NCI-H128 (cell line): Measurements from ENCODE around the gene ATRNL1.

ENCODE experiments used
- DNase-seq: peaks from one replicate; lab custom pipeline; 2025; ENCODE audit not compliant: unreplicated experiment; lab: John Stamatoyannopoulos, UW

Gene ATRNL1

DNA sequence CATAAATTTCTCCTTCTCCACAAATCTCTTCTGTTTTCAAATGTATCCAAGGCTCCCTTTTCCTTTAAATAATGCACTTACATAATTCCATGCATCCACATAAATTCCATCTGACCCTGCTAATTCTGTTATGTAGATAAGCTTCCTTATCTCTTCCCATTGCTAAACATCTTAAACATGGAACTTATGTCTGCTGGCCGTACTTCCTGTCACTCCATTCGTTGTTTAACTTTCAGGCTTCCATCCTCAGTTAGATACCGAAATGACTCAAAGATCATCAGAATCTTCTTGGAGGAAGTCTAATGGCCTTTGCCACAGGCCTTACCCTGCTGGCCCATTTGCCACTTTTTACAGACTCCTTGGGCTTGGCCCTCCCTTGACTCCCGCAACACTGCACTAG is 848.9 kb downstream of the ATRNL1 start:
- DNase-seq: no peak

DNA sequence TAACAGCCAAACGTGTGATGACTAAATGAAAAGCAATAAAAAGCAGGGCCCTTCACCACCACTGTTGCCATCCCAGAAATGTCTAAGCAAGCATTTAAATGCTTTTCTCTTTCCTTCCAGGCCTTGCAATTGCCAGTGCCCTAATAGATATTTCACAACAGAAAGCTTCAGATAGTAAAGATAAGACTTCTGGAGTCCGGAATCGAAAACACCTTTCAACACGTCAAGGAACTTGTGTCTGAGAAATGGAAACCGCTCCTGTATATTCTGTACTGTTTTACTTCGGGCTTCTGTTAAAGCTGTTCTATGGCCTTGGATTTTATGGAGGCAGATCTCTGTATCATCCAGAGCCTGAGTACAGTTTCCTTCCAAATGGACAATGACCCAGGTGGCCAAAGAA is 851.4 kb downstream of the ATRNL1 start:
- DNase-seq: no peak

DNA sequence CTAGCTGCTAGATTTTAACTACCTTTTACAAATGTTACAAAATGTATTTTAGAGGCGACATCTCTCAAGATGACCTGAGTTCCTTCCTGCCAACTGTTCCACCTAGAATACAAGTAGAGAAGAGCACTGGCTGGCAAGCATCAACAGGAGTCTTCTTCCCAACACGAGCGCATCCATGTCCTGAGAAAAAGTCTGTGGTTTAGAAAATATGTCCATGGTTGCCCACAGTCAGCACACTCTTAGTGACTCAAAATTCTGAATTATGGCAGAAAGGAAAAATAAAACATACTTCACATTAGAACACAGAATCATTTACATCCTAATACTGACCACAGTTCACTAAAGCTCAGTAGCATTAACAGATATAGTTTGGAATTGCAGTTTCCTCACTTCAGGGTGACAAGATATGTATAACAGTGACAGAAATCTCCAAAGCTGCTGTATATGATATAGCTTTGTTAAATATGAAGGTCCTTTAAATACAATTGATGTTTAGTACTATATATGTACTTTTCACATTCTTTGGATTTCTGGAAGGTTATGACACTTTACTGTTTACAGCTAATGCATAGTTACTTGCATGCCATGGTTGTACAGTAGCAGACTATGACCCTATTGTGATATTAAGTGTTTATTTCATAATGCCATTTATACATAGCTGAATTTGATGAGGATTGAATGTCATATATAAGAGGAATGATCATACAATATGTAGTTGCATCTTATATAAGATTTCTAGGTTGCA is 852.7 kb downstream of the ATRNL1 start:
- no peak for DNase-seq

DNA sequence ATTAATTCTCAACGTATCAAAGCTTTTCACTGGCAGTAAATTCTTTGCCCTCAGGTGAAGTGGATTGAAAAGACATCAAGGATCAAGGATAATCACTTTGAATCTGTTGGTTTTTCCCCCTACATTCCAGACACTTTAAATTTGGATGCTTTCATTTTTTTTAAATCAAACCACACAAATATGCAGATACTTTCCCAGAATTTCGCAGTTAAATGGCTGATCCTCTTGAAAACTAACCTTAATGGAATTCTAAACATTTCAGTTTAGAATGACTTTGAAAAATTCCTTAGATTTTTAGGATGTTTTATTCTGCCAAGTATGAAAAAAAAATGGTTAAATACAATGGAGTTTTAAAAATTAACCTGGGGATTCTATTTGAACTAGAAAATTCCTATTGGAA is 853.9 kb downstream of the ATRNL1 start:
- no peak for DNase-seq

DNA sequence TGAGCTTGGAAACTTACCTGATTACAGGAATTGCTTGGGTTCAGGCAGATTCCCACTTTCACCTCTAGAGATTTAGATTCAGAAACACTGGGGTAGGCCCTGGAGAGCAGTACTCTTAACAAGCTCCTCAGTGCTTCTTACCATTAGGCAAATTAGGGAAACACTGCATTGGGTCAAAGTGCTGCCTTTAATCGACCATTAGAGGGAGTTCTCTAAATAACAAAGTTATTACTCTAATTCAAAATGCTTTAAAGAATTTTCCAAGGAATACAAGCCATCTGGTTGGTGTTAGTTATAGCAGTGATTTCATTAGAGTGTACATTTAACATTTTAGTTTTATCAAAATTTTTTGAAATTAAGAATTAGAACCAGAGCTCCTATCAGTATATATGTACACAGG is 855.3 kb downstream of the ATRNL1 start:
- no peak for DNase-seq

DNA sequence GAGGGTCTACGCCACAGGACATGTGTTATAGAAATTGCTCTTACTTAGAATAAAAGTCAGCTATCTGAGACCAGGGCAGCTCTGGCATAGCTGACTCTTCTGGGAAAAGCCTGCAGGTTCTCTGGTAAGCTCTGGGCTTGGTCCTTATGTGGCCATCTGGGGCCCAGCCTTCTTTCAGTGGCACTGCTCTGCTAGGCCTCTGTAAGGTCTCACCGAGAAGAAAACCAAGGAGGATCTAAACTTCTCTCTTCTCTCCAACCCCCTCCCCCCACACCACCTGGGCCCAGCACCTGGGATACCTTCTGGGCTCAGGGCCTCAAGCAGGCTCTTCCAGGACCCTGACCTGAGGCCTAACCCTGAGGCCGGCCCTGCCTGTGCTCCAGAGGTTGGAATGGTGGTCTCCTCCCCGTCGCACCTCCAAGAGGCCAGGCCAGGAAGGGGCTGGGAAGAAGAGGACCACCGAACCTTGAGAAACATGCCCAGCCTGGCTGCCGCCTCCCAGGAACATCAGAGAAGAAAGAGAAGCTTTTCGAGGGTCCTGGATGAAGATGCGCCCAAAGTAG is 856.2 kb downstream of the ATRNL1 start:
- DNase-seq: no peak

DNA sequence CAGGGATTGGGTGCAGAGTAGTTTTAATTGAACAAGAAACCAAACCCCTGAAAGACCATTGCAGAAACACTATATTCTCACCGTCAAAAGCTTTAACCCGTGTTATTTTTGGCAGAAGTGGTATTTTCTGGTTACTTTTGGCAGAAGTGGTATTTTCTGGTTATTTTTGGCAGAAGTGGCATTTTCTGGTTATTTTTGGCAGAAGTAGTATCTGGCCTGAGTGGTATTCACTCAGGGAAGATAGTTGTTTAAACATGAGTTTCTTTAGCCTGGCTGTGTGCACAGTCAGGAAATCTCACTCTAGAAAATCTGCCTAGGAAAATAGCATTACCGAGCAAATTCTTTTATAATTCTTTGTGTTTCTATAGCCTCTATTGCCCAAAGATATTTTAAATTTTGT is 857.2 kb downstream of the ATRNL1 start:
- DNase-seq: no peak

DNA sequence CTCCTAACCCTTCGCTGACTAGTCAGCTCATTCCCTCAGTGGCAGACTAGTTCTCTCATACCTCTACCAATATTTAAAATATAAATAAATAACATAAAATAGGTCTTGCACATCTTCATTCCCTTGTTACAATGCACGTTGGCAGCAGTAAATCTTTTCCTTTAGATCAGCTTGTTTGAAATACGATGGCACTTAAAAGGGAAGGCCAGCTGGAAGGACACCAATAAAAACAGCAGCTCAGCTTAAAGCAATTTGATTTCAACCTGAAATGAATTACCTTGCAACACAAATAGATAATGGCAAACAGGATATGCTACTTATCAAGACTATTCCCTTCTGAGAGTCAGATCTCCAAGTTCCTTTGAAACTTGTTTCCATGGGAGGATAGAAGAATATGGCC is 858.1 kb downstream of the ATRNL1 start:
- DNase-seq: no peak

DNA sequence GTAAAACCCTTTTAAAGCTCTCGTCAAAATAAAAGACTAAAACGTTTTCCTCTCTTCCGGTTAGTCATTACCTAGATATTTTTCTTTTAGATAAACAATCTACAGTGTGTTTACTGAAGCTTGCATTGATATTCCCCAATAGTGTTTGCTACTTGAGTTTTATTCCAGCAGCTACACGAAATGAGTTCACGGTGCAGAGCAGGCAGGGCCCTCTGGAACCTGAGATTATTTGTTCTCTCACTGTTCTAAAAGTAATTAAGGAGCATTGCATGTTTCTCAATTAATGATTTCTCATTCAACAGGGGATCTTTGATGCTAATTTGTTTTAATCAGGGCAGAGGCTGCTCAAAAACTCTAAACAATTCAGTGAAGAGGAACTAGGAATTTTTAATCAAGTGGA is 860.1 kb downstream of the ATRNL1 start:
- no peak for DNase-seq

DNA sequence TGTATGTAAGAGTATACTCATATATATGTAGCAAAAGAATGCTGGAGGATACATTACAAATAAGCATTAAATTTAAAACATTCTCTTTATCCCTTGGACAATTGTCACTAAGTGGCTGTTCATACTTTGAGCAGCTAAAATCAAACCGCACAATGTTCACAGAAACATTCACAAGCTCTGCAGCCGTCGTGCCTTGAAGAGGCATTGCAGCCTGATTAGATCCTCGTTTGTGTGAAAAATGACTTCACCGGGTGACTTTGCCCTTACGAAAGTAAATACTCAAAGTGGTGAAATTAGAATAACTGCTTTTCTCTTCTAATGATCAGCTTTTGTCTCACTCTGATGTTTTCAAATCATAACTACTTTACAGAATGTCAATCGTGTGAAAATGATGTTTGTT is 860.8 kb downstream of the ATRNL1 start:
- DNase-seq: no peak

DNA sequence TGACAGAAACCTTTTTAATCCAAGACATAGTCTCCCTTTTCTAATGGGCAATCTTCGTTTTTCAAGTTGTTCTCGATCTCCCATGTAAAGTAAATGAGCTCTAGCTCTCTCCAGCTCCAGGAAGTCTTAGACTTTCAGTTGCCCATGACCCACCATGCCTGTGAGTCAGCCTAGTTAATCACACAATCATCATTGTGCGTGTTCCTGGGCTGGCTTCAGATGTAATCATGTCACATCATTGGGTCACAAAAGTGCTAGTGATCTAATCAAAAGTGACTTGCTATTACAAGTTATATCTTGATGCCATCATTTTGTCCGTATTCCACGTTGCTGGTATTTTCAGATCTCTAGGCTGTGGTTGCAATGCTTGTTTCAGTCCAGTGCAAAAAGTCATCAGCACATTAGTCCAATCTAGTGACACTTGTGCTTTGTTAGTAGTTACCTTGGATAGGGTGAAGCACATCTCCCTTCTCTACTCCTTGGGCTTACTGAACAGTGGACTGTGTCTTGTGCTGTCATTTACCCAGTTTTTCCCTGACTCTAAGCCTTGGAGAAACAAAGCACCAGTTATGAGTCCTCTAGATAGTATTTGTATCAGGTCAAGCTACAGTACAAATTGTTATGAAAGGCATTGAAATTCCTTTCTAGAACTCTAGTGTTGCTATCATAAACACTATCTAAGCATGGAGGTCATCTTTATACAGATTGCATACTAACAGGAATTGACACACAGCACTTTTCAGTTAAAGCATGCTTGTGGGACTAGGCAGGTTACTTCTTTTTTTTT is 863.3 kb downstream of the ATRNL1 start:
- no peak for DNase-seq

DNA sequence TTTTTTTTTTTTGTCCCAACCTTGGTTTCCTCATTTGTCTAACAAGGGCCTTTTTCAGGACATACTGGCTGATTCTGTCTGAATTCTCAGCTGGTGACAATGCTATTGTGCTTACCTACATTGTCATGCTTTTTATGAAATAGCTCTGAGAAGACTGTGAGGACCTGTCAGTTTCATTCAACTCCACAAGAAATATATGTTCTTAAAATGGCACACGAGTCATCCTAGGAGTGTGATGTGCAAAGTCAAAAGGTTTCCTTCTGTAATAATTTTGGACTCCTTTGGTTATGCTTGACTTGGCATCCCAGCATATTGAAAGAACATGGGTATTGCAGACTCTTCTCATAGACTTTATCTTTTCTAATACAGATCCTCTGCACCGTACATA is 863.8 kb downstream of the ATRNL1 start:
- DNase-seq: no peak

DNA sequence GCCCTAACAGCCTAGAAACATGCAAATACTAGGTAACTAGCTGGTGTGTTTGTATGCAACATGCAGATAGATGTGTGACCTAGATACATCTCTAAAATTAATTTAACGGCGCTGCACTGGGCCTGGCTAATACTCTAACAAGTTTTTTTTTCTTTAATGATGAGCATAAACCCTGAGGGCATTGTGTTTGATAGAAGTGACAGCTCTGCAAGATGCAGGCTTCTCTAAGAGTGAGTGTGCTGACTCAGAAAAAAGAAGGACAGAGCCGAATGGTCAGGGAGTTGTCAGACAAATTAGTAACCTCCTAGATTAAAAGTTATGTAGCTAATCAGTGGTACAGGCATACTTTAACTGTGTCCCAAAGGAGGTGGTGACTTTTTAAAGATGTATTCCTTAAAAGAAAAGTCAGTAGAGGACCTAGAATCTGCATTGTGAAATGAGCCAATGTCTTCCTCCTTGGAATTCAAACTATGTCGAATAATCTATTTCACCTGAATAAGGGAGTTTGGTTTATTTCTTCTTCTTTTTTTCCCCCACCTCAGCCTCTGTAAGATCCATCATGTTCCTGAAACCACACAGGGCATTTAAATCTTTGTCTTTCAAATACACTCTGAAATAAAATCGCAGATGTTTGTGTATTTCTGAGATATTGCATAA is 864.7 kb downstream of the ATRNL1 start:
- no peak for DNase-seq

DNA sequence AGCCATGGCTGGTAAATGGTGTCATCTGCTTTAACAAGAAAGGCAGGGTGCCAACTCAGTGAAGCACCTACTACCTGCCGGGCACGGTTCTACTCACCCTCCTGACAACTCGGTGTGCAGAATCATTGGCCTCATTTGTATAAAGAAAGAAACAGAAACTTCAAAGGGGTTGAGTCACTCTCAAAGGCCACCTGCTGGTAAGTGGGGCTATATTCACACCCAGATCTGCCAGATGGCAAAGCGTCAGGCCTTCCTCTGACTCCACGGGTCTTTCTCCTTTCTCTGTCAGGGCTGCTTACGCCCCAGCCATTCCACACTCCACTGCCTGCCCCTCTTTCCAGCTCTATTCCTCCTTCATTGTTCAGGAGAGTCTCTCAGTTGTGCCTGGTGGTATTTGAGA is 870.7 kb downstream of the ATRNL1 start:
- no peak for DNase-seq

DNA sequence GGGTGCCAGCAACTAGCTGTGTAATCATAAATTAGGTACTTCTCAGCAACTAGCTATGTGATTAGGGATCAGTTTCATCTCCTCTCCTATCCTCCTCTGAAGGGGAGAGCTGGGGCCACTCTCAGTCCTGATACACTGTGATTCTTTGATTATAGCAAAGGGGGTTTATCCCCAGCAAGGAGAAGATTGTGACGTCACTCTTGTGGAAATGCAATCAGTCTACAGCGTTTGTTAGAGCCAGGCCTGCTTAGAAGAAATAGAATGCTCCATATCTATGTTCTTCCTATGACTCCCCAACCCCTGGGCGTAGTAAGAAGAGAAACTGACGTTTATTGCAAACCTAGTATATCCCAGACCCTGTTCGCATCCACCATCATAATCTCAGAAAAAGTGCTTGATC is 871.7 kb downstream of the ATRNL1 start:
- DNase-seq: no peak

DNA sequence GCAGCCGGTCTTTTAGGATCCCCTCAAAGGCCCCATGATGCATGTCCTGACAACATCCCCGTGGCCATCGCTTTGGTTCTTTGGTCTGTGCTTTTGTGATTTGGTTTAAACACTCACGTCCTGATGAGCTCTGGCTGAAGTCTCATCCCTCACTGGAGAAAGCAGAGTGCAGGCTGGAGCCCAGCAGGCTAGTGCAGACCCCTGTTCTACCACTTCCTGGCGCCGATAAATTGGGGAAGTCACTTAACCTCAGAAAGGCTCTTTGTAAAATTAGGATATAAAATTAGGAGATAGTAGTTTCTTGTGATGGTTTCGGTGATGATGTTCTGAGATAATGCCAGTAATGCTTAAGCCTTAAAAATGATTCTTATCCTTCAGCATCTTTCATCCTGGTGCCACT is 872.2 kb downstream of the ATRNL1 start:
- DNase-seq: no peak

DNA sequence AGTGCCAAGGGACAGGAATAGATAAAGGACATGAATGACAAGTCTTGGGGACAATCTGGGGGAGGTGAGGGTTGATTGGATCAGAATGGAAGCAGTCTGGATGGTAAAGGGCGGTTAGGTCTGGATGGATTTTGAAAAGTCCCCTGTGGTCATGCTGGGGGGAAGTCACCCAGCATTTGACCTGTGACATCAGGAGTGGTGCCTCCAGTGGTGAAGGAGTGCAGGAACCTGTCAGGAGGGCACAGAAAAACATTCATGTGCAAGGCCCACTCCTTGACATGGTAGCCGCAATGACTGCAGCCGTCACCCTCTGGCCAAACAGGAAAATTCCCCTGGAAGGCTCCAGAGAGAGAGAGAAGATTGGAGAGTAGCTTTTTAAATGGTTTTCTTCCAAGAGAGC is 875.1 kb downstream of the ATRNL1 start:
- no peak for DNase-seq

DNA sequence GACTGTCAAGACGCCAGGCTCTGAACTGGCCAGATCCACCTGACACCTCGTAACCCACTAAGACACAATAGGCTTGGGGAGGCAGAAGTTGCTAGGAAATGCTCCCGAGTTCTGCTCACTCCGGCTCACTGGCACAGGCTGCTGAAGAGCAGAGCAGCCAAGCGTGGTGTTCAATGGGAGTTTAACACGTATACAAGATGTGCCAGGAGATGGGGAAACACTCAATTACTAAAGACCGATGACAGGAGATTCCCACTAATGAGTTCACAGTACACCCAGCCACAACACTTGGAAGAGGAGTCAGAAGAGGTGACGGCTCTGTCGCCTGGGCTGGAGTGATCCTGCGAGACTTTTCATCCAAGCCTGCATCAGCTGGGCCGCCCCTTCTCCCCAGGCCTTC is 876.4 kb downstream of the ATRNL1 start:
- no peak for DNase-seq

DNA sequence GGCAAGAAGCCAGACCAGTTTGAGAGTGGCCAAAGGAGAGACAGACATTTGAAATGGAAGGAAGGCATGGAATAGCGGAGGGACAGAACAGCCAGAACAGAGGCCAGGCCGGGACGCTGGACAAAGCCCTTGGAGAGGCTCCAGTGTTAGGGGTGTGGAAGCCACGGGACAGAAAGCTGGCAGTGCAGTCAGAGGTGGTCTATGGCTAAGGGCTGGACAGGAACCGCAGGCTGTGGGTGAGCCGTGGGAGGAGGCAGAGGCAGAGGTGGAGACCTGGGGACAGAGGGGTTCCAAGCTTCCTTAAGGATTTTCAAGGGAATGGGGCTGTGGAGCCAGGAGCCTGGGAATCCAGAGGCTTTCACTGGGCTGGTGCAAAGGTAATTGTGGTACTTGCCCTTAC is 878.8 kb downstream of the ATRNL1 start:
- no peak for DNase-seq

DNA sequence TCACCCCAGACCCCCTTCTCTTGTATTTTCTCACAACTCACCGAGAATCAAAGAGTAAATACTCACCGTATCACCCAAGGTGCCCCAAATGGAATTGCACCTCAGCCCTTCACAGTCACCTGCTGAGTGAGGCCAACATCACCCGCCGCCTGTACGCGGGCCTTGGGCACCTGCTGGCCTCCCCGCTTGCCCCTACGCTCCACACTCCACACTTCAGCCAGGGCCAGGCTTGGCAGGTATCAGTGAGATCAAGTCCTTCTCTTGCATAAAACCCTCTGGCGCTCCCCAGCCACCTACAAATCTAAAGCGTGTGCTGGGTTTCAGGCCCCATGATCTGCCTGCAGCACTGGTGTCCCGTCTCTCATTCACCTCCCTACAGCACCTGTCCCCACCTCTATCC is 879.3 kb downstream of the ATRNL1 start:
- DNase-seq: no peak

DNA sequence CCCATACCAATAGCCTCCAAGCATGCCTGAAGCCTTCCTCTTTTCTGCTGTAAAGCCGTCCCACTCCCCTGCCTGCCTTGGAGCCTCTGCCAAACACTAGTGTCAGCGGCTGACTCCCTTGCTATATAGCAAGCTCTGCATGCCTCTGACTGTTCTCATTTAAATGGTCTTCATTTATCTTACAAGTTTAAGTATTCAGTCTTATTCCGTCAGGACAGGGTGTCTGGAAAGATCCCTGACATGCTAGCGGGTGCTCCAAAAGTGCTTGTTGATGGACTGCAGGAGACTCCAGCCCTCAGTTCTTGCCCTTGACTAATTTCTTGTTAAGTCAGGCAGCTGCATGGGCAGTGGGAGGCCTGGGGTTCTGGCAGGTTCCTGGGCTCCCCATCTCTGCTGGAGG is 881.2 kb downstream of the ATRNL1 start:
- DNase-seq: no peak
